Measurements from ENCODE around the gene ANKLE2. TPM values are rescaled to one million over a fixed set of nuclear protein-coding genes. Genes with fewer than 3 reads are reported as not detected.

The ANKLE2 gene
- total and polyA plus RNA-seq, 10 of the 15 experiments (the other 5 are each of a cell fraction or from before 2014, with no cell fraction given): 4.3 to 89.4 (median 53.0) TPM

DNA sequence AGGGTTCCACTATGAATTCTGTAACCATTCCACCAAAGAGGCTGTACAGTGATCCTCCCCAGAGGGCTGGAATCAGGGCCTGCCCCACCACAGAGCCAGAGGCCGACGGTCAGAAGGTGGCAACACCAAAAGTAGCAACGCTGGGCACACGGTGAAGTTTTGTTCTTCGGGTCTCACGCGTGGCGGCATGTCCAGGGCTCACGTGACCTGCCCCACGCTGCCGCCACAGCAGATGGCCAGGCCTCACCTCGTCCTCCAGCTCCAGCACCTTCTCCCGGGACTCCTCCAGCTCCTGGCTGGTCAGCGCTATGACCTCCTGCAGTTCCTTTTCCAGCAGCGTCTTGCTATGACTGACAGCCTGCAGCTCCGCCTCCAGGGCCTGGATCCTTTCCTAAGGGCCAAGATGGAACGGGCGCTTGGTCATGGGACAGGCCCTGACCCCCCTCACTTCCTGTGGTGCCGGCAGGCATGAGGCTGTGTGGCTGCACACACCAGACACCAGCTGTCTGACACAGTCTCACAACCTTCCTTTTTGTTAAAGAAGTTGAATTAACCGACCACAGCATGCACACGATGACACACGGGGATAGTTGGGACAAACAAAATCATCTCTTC lies 22.4 kb upstream of the ANKLE2 start:
- ATAC-seq: no peak
- ChIA-PET SMC1A (ENCODE audit: uncharacterized antibody, unreplicated experiment) (no interaction called here), CTCF (no interaction called here), POLR2A (no interaction called here), RAD21 (ENCODE audit: unreplicated experiment) (no interaction called here)
- H3K27ac ChIP-seq (ENCODE audit: control insufficient read depth, insufficient read depth): no peak overlapping the region
- no peaks in the 10 kb centered on the region for H3K4me1 ChIP-seq (ENCODE audit: control insufficient read depth, insufficient read depth, low read length)
- peaks cover 17 to 47% of the 10 kb centered on the region in 2 experiments for H3K36me3 ChIP-seq (ENCODE audit: control insufficient read depth in 2 of 2, insufficient read depth in 2 of 2, low read length in 1 of 2)
- no peak overlapping the region for H3K4me2 ChIP-seq (ENCODE audit: control insufficient read depth, insufficient read depth)
- H3K4me3 ChIP-seq: no peak overlapping the region
- H3K9me3 ChIP-seq (replicated peaks; ENCODE audit: control insufficient read depth, insufficient read depth, low read length): no peaks in the 10 kb centered on the region
- TF ChIP-seq MLLT1 (IDR thresholded peaks at IDR 0.05) (no peak), EED (IDR thresholded peaks at IDR 0.05; ENCODE audit: low read depth) (no peak), NFIC (IDR thresholded peaks at IDR 0.05; ENCODE audit: low read depth, low read length) (no peak), ZNF384 (IDR thresholded peaks at IDR 0.05; ENCODE audit: borderline replicate concordance, low read depth, low read length) (no peak), CBFB (IDR thresholded peaks at IDR 0.05; ENCODE audit: low read depth) (no peak), ESRRA (IDR thresholded peaks at IDR 0.05; ENCODE audit: low read length) (no peak), ZNF622 (IDR thresholded peaks at IDR 0.05) (no peak), IRF4 (IDR thresholded peaks at IDR 0.05; ENCODE audit: low read depth, low read length) (no peak), SRF (IDR thresholded peaks at IDR 0.05; ENCODE audit: low read depth in 2 of 2, low read length in 2 of 2) (no peak), MEF2A (IDR thresholded peaks at IDR 0.05; ENCODE audit: insufficient read depth, low read depth, low read length) (no peak)
- TF ChIP-seq, protein P1, sequence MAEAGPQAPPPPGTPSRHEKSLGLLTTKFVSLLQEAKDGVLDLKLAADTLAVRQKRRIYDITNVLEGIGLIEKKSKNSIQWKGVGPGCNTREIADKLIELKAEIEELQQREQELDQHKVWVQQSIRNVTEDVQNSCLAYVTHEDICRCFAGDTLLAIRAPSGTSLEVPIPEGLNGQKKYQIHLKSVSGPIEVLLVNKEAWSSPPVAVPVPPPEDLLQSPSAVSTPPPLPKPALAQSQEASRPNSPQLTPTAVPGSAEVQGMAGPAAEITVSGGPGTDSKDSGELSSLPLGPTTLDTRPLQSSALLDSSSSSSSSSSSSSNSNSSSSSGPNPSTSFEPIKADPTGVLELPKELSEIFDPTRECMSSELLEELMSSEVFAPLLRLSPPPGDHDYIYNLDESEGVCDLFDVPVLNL (IDR thresholded peaks at IDR 0.05; ENCODE audit: low read depth, low read length): no peak
- TF ChIP-seq, protein P2, sequence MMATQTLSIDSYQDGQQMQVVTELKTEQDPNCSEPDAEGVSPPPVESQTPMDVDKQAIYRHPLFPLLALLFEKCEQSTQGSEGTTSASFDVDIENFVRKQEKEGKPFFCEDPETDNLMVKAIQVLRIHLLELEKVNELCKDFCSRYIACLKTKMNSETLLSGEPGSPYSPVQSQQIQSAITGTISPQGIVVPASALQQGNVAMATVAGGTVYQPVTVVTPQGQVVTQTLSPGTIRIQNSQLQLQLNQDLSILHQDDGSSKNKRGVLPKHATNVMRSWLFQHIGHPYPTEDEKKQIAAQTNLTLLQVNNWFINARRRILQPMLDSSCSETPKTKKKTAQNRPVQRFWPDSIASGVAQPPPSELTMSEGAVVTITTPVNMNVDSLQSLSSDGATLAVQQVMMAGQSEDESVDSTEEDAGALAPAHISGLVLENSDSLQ (IDR thresholded peaks at IDR 0.05): no peak
- BruUV-seq (replicated peaks): no TSS peak
- no peaks in the 10 kb centered on the region for H4K20me1 ChIP-seq (ENCODE audit: control insufficient read depth, insufficient read depth)
- H2AFZ ChIP-seq (ENCODE audit: control insufficient read depth, low read depth, low read length): no peak overlapping the region
- in situ Hi-C loops (cut with MboI) (no loop called here), intact Hi-C loops (cut with micrococcal nuclease; ENCODE audit: unreplicated experiment) (no loop called here)
- no peak for DNase-seq (ENCODE audit: low read depth, low spot score)
- FAIRE-seq: no peak
- WGBS (ENCODE audit: insufficient coverage, insufficient replicate concordance, low lambda C conversion rate, missing lambda C conversion rate): 92% methylated on average over 18 of the region's 22 CpGs
- no peaks in the 10 kb centered on the region for H3K79me2 ChIP-seq (ENCODE audit: control insufficient read depth, insufficient read depth, low read length)
- H3K9ac ChIP-seq (ENCODE audit: control insufficient read depth, insufficient read depth, low read length): no peak overlapping the region
- H3K27me3 ChIP-seq (replicated peaks in 1 of 2; ENCODE audit: control insufficient read depth in 2 of 2, insufficient read depth in 2 of 2, low read length in 1 of 2): no peaks in the 10 kb centered on the region
